Skeletal muscle tissue (tissue), 4 donors: ENCODE data around the gene KICS2. TPM values are rescaled to one million over a fixed set of nuclear protein-coding genes. Genes with fewer than 3 reads are reported as not detected.

Experiments used
- H3K27ac ChIP-seq: one replicate; pipeline ENCODE4 v1.7.0; 2013; ENCODE audit warnings: mild to moderate bottlenecking, low read depth, low read length, inconsistent platforms
- H3K27me3 ChIP-seq, 3 donors: one replicate each; pipeline ENCODE4 v1.7.0; 2013; ENCODE audit warnings: low read length in 3 of 3; ENCODE audit not compliant: control insufficient read depth in 3 of 3, insufficient read depth in 3 of 3
- H3K36me3 ChIP-seq, 3 donors: one replicate each; pipeline ENCODE4 v1.7.0; 2013; ENCODE audit warnings: low read length in 3 of 3; ENCODE audit not compliant: control insufficient read depth in 3 of 3, insufficient read depth in 3 of 3
- H3K4me1 ChIP-seq, 3 donors: one replicate each; pipeline ENCODE4 v1.7.0; 2013; ENCODE audit warnings: low read length in 3 of 3, mild to moderate bottlenecking in 3 of 3; ENCODE audit not compliant: control insufficient read depth in 3 of 3, insufficient read depth in 3 of 3
- H3K4me3 ChIP-seq, 3 donors: one replicate each; pipeline ENCODE4 v1.7.0; 2013; ENCODE audit warnings: low read length in 3 of 3
- H3K9ac ChIP-seq, 3 donors: one replicate each; pipeline ENCODE4 v1.7.0; 2013; ENCODE audit warnings: low read length in 3 of 3, mild to moderate bottlenecking in 3 of 3, moderate library complexity in 2 of 3, low read depth in 1 of 3
- H3K9me3 ChIP-seq, 3 donors: one replicate each; pipeline ENCODE4 v1.7.0; 2013; ENCODE audit warnings: low read length in 3 of 3; ENCODE audit not compliant: control insufficient read depth in 3 of 3
- total RNA-seq: library from RNA; depleted of rRNA; stranded (reverse); fragments of >200 nt; gene quantifications from one replicate; pipeline ENCODE4 v1.2.3, GENCODE V29; 2014
- donor health status: Osteomylitis.

KICS2 gene
- total RNA-seq, 1 donor from 2014 or later = 4.2 TPM

GRCh38 chr12:64194333-64195149, 27.6 kb downstream of the KICS2 start:
- no peak overlapping the region for H3K27ac ChIP-seq
- H3K4me1 ChIP-seq = no peaks in the 10 kb centered on the region
- H3K27me3 ChIP-seq = no peaks in the 10 kb centered on the region
- no peaks in the 10 kb centered on the region for H3K9me3 ChIP-seq
- H3K4me3 ChIP-seq = no peak overlapping the region
- no peak overlapping the region for H3K9ac ChIP-seq
- peaks cover 6 to 14% (median 13%) of the 10 kb centered on the region in 3 donors for H3K36me3 ChIP-seq

DNA sequence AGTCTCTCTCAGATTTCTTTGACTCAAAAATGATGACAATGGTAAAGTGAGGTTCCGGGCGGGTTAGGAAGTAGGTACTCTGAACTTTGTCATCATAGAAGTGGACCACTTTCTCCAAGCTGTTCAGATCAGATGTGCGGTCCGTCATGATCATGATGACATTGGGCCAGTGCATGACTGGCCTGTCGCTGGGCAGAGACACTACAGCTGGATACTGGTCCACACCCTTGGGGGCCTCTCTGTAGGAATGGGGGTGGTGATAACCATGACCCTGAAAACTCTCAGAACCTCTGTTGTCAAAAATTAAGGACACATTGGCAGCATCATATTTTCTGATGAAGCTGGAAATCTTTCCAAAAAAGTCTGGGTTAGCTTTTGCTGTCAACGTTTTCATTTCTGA, 28.2 kb downstream of the KICS2 start:
- H3K27me3 ChIP-seq = no peaks in the 10 kb centered on the region

DNA sequence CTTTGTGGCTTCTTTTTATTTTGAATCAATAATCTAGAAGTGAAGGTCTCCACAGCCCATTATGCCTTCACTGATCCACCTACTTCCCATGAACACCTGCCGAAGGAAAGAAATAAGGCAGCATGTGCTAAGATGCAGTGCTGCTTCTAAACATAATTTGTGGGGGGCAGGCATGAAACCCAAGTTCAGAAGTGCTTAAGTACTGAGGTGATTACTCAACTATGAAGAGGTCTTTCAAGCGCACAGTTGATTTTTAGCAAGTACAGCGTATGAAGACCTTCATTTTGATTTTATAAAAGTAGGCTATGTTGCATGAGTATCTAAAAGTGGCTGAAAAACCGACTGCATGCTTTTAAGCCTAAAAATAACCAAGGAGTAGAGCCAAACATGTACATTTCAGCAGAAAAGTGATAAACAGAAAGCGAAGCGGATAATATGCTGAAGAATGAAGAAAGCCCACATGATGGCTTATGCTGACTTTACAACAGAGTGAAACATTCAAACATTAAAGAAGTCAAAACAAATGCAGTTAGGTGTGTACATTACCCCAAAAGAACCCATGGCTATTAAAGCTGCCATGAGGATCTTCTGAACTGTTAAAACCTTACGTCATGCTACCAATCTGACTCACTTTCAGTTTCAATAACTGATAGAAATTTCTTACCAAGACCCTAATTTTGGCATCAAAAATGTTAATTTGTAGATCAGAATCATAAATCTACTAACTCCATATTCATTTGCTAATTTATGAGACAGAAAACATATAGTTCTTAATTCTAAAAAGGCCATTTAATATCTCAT, 29.3 kb downstream of the KICS2 start:
- Histone ChIP-seq H3K4me1 (no peaks in the 10 kb centered on the region), H3K27ac (no peak overlapping the region), H3K27me3 (no peaks in the 10 kb centered on the region), H3K4me3 (no peak overlapping the region), H3K9ac (no peak overlapping the region), H3K9me3 (no peaks in the 10 kb centered on the region), H3K36me3 (peaks cover 6 to 14% (median 13%) of the 10 kb centered on the region in 3 donors)

More for the DNA sequence above, 28.2 kb downstream of the KICS2 start:
- Histone ChIP-seq H3K9me3 (no peaks in the 10 kb centered on the region), H3K36me3 (peaks cover 6 to 14% (median 13%) of the 10 kb centered on the region in 3 donors), H3K9ac (no peak overlapping the region), H3K4me3 (no peak overlapping the region), H3K27ac (no peak overlapping the region), H3K4me1 (no peaks in the 10 kb centered on the region)

GRCh38 chr12:64190140-64190539, 32.0 kb downstream of the KICS2 start:
- Histone ChIP-seq H3K9me3 (no peaks in the 10 kb centered on the region), H3K36me3 (peaks cover 6 to 13% (median 13%) of the 10 kb centered on the region in 3 donors), H3K27me3 (no peaks in the 10 kb centered on the region), H3K27ac (no peak overlapping the region), H3K4me1 (no peaks in the 10 kb centered on the region), H3K4me3 (no peak overlapping the region), H3K9ac (no peak overlapping the region)

DNA sequence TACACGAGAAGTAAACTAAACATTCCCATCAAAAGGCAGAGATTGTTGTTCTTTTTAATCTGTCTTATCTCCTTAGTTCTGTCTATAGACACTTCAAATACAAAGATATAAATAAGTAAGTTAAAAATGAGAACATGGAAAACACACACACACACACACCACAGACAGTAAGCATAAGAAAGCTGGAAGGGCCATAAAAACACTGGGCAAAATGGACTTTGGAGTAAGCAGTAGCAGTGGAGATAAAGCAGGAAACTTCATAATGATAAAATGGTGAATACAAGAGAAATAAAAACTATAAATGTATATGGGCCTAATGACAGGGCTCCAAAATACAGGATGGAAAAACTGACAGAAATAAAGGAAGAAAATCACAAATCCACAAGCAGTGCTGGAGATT, 32.6 kb downstream of the KICS2 start:
- H3K27ac ChIP-seq = no peak overlapping the region
- H3K9ac ChIP-seq = no peak overlapping the region
- H3K9me3 ChIP-seq = no peaks in the 10 kb centered on the region
- H3K36me3 ChIP-seq = peaks cover 6 to 13% (median 8%) of the 10 kb centered on the region in 3 donors
- H3K4me3 ChIP-seq = no peak overlapping the region
- no peaks in the 10 kb centered on the region for H3K4me1 ChIP-seq
- no peaks in the 10 kb centered on the region for H3K27me3 ChIP-seq

DNA sequence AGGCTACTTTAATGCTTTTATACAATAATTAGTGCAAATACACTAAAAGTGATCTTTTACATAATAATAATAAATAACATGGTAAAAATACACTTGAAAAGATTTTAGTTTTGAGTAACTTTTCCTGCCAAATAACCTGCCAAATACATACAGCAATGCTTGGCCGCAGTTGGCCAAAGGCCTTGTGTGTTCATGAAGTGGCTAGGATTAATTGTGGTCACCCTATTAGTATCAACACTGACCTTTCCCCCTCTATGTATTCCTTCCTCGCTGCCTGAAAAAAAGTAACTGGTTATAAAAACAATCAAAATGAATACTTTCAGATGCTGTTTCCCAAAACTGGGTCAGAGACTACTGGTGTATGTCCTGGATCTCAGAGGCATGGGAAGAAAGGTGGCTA, 34.3 kb downstream of the KICS2 start:
- no peaks in the 10 kb centered on the region for H3K27me3 ChIP-seq
- H3K36me3 ChIP-seq = no peaks in the 10 kb centered on the region
- H3K27ac ChIP-seq = no peak overlapping the region
- no peaks in the 10 kb centered on the region for H3K4me1 ChIP-seq
- H3K9ac ChIP-seq = no peak overlapping the region
- H3K9me3 ChIP-seq = no peaks in the 10 kb centered on the region
- H3K4me3 ChIP-seq = no peak overlapping the region

DNA sequence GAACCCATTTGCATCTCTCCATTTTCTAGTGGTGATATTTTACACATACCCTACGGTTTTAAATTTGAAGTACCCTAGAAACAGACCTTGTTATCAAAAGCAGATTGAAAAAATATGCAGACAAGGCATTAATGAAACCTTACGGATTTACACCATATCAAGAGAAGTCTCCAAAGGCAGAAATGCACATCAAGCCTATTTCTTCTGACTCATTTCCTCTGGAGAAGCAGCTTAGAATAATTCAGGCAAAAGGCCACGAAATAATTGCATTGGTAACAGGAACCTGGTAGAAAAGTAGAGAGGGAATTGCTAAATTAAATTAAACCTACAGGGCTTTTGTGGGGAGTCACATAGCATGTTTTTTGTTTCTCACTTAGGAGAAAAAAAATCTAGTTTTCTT, 34.7 kb downstream of the KICS2 start:
- H3K27ac ChIP-seq = no peak overlapping the region
- no peaks in the 10 kb centered on the region for H3K9me3 ChIP-seq
- H3K9ac ChIP-seq = no peak overlapping the region
- no peaks in the 10 kb centered on the region for H3K36me3 ChIP-seq
- H3K4me3 ChIP-seq = no peak overlapping the region
- H3K27me3 ChIP-seq = no peaks in the 10 kb centered on the region
- H3K4me1 ChIP-seq = no peaks in the 10 kb centered on the region

- Histone ChIP-seq H3K27me3 (no peaks in the 10 kb centered on the region), H3K9me3 (no peaks in the 10 kb centered on the region), H3K9ac (no peak overlapping the region), H3K36me3 (no peaks in the 10 kb centered on the region), H3K4me1 (no peaks in the 10 kb centered on the region), H3K27ac (no peak overlapping the region), H3K4me3 (no peak overlapping the region)
Measured at GRCh38 chr12:64186789-64187188, 35.3 kb downstream of the KICS2 start.

- Histone ChIP-seq H3K36me3 (no peaks in the 10 kb centered on the region), H3K27ac (no peak overlapping the region), H3K4me3 (no peak overlapping the region), H3K9ac (no peak overlapping the region), H3K27me3 (no peaks in the 10 kb centered on the region), H3K9me3 (no peaks in the 10 kb centered on the region), H3K4me1 (peaks cover 0 to 5% (median 2%) of the 10 kb centered on the region in 3 donors)
Measured at GRCh38 chr12:64184216-64184615, 37.9 kb downstream of the KICS2 start.
